H1 (cell line): Measurements from ENCODE around the gene SUSD1. TPM values are rescaled to one million over a fixed set of nuclear protein-coding genes. Genes with fewer than 3 reads are reported as not detected.

Experiments used
- BCL11A ChIP-seq, 2 experiments: IDR thresholded peaks; one replicate each; pipeline ENCODE4 v1.6.1; 2011; ENCODE audit warnings: low read depth in 2 of 2, low read length in 2 of 2, mild to moderate bottlenecking in 2 of 2
- POLR2AphosphoS5 ChIP-seq: IDR thresholded peaks from 2 replicates; pipeline ENCODE4 v1.6.1; 2011; ENCODE audit warnings: low read depth, low read length
- USF2 ChIP-seq: IDR thresholded peaks from 2 replicates; pipeline ENCODE4 v1.6.1; 2011; ENCODE audit warnings: low read length, improper control_type of control experiment
- polyA plus RNA-seq, 7 experiments: library from polyadenylated mRNA; depleted of rRNA in 3 of 7; stranded (reverse) in 5 of 7; unstranded in 2 of 7; fragments of >200 nt in 5 of 7; fragments of 200-250 nt in 2 of 7; gene quantifications; 1 replicate in 5 of 7; 2 replicates in 1 of 7; 4 replicates in 1 of 7; pipeline versions ENCODE4 v1.2.1 to v1.2.3, GENCODE V29; 2011 to 2013; ENCODE audit warnings: missing spikeins in 2 of 7, mixed read lengths in 2 of 7
- total RNA-seq: library from RNA; stranded (reverse); fragmentation: NEBNext Ultra II Directional; extraction: Animal tissue kit (Norgen Biotek cat#: 25700); gene quantifications from 2 replicates; pipeline ENCODE4 v1.2.1, GENCODE V29; 2021

Gene SUSD1
- total and polyA plus RNA-seq, 2 of the 8 experiments (the other 6 are each of a cell fraction or from before 2014, with no cell fraction given): 2.8 to 7.2 TPM

DNA sequence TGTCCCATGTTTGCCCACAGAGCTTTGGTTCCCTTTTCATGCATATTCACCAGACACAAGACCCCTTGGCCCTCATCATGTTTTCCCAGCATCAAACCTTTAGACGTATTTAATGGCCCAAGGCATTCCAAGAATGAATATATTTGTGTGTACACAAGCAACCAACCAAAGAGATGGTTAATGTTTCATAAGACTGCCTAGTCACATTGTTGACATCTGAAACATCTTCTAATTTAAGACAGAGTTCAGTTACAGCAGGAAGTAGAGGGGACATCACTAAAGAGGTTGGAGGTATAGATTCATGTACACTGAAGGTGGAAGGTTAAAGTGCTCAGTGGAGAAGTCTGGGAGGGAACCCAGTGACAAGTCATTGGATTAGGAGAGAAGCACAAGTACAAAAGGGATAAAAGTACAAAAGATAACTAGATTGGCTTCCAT, 49.1 kb downstream of the SUSD1 start (continued):
- TF ChIP-seq BCL11A (IDR thresholded peaks at IDR 0.05; ENCODE audit: low read depth in 2 of 2, low read length in 2 of 2) (no peak), USF2 (no peak), POLR2AphosphoS5 (no peak)
